COLO668 (cell line): ENCODE measurements around the gene SPG11.
"Not testable (repeated sequence)": the region's sequence is repeated elsewhere in the genome, so short reads cannot be mapped to it uniquely, and the experiment has no call there.

Source experiments
- DNase-seq: peaks from one replicate; lab custom pipeline; 2025; ENCODE audit not compliant: unreplicated experiment; lab: John Stamatoyannopoulos, UW

Gene SPG11

DNA sequence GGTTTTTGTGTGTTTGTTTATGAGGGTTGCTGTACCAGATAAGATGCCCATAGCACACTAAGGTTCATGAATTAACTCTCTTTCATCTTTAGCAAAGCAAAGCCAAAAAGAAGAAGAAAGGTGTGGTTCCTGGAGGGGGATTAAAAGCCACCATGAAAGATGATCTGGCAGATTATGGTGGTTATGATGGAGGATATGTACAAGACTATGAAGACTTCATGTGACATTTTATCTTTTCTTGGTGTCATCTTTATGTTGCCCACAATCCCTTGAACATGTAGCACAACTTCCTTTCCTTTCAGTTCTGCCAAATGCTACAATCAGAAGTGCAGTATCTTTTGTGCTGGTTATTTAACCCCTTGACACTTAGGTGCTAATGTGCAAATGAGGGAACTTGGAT, 102.5 kb downstream of the SPG11 start:
- not testable (repeated sequence) for DNase-seq

DNA sequence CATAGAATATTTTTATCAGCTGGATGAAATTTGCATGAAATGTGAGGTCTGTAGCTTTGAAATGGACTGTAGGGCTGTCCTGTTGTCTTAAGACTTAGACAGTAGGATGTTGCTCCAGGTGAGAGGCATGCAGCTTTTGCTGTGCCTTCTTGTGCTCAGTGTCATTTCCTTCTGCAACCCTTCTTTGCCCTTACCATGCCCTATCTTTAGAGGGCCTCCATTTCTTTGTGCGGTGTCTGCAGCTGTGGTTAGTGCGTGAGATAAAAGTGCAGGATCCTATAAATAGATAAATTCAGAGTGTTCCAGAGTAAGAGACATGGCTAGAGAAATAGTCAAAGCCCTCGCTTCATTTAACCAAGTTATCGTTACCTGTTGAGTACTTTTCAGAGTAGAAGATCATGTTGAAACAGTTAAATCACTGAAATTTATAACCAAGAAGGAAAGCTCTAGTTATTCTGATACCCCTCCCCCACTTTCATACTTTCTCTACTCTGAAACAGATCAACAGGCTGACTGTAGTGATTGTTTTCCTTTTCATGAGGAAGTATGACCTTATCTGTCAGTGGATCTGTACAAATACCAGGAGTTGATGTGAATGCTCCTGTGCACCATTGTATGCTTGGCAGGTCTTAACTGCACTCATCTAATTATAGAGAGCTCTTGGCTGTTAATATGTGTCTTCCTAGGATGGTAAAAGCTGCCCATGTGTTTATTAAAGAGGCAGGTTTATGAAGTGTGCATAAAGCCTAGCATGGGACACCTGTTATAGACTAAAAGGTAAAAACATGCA, 108.3 kb downstream of the SPG11 start:
- DNase-seq, result no peak

DNA sequence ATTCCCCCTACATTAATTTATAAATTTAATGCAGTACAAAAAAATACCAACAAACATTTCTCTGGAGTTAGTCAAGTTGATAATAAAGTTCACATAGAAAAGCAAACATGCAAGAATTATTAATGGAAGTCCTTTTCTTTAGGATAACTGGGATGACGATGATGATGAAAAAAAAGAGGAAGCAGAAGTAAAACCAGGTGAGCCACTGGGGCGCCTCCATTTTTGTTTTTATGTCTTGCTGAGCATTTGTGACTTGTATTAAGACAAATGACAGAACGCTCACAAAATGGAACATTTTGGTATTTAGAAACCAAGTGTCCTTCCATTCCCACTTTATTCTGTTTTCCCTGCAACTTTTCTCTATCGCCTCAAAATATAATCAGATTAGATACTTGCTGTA, 112.7 kb downstream of the SPG11 start:
- DNase-seq, result no peak

DNA sequence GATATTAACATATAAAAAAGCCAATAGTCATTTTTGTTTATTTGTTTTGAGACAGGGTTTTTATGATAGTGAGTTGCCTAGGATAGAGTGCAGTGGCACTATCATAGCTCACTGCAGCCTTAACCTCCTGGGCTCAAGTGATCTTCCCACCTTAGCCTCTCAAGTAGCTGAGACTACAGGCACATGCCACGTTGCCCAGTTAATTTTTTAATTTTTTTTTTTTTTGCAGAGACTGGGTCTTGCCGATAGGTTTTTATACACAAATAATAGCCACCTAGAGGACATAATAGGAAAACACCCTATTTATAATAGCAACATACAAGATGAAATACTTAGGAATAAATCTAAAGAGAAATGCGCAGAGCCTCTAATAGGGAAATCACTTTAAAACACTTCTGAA, 113.2 kb downstream of the SPG11 start:
- DNase-seq, result no peak

DNA sequence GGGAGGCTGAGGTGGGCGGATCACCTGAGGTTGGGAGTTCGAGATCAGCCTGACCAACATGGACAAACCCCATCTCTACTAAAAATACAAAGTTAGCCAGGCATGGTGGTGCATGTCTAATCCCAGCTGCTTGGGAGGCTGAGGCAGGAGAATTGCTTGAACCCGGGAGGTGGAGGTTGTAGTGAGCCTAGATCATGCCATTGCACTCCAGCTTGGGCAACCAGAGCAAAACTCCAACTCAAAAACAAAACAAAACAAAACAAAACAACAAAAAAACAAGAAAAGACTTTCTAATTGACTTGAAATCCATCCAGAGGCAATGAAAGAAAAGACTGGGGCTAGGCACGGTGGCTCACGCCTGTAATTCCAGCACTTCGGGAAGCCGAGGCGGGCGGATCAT, 114.3 kb downstream of the SPG11 start:
- DNase-seq, result not testable (repeated sequence)

DNA sequence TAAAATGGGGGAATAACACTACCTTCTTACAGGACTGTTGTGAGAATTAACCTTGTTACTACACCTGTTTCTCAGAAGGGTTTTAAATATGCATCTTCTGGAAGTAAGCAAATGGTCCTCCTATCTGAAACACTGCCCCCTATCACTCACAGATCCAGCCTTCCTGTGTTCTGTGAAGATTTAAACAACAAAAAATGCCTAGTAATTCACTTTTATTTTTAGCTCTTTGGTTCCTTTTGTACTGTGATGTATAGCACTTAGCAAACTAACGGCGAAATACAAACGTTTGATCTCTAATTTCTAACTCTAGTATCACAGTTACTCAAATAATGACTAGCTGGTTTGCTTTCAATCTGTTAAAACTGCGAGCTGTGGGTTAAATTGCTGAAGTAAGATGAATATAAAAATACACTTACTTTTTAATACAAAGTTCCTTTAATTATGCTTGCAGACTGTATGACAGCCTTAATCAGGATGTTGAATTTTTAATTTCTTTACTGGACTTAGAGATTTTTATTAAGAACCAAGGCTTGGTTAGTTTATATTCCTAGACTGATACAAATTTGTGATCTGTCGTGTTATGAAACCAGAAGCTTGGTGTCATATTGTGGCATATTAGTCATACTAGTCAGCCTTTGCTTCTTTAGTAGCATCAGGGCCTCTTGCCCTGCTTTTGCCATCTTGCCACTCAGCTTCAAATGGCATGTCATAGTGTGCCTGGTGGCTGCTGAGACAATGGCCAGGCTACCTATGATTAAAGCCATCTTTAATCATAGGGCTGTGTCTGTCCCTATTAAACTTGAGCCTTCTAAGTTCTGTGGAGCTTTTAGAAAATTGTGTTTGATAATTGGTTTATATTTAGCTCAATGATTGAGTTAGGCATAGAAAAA, 117.3 kb downstream of the SPG11 start:
- DNase-seq, result no peak

DNA sequence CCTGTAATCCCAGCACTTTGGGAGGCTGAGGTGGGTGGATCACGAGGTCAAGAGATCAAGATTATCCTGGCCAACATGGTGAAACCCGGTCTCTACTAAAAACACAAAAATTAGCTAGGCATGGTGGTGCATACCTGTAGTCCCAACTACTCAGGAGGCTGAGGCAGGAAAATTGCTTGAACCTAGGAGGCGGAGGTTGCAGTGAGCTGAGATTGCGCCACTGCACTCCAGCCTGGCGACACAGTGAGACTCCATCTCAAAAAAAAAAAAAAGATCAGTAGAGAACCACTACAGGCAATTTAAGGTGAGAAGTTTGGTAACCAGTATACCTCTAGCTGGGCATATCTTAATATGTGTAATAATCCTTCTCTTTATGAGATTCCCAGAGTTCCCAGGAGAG, 118.7 kb downstream of the SPG11 start:
- DNase-seq, result not testable (repeated sequence)

DNA sequence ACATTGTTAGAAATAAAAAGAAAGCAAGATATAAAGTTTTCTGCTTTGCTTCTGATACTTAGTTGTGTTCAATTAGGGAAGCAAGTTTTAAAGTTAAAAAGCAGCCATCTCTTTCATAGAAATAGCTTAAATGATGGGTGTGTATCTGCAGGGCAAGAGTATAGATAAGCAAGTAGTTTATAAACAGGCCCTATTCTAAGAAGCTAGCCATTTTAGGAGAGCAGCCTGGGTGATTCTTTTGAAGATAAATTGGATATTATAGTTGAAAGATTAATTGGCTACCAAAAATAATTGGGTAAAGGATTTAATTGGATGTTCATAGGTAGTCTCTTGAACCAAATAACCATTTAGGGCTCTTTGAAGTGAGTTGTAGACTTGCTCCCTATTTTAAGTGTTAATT, 120.9 kb downstream of the SPG11 start:
- no peak for DNase-seq

DNA sequence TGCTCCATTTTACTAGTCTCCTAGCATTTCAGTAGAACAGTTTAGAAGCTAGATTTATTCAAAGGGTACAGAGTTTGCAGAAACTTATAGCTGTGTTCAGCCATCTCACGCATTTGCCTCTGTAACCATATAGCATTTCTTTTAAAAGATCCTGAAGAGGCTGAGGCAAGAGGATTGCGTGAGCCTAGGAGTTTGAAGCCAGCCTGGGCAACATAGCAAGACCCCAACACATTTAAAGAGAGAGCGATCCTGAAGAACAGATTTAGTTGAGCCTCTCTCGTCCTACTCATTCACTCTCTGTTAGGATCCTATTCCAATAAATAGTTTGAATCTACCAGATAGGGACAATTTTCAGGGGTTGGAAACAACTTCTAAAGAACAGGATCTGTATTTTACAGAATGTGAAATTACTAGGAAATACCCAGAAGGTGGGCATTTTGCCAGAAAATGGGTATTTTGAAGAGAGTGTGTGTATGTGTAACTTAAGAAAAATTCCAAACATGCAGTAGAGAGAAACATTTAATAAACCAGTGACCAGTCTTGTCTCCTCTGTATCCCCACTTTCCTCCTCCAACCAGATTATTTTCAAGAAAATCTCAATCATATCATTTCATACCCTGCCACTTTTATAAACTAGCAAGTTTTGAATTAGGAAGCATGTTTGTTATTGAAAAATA, 122.0 kb downstream of the SPG11 start:
- DNase-seq, result no peak

DNA sequence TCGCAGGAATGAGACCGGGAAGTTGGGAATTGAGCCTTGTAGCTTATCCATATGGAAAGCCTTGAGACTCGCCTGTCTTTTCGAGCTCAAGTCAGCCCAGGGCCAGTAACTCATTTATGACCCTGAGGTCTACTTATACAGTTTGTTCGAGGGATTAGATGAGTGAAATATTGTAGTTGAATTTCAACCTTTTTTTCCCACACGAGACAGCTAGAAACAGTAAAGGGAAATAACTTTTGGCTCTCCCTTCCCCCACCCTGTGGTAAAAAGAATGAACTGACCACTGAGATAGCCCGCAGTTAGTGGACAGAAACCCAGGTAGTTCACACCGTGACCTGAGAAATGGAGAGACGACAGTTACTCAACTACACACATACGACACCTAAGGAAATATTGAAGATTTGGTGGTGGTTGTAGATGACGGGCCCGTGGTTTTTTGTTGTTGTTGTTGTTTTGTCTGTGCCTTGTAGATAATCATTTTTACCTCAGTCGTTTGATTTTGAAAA, 125.7 kb downstream of the SPG11 start:
- DNase-seq, result no peak

DNA sequence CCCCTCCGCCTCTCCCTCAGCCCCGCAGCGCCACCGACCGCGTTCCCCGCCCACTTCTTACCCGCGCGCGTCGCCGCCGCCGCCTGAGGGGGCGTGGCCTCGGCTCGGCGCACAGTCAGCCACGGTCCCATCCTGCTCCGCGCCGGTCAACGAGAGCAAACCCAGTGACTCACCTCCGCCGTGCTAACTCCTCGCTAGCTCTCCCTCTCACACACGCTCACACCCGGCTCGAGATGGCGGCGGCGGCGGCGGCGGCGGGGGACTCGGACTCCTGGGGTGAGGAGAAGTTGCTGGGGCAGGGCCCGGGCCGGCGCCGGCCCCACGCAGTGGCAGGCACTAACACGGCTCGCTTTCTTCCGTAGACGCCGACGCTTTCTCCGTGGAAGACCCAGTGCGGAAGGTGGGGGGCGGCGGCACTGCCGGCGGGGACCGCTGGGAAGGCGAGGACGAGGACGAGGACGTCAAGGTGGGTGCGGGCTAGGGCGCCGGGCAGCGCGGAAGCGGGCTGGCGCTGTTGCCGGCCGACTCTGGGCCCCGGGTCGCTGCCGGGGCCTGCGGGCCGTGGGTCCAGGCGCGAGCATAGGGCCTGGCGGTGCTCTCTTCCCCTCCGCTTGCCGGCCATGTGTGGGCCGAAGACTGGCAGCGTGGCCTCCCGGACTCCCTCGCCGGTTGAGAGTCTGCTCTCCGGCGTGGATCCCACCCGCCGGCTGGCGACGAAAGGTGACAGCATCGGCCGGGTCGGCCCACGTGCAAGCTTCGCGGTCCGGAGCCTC, 126.3 kb downstream of the SPG11 start, which contains the start of gene EIF3J:
Gene EIF3J (plus strand): TSS at position 186 of the 773 bp plus-strand sequence. CDS start 48 bp downstream, at position 234.
- peak; percentile 96 for DNase-seq

DNA sequence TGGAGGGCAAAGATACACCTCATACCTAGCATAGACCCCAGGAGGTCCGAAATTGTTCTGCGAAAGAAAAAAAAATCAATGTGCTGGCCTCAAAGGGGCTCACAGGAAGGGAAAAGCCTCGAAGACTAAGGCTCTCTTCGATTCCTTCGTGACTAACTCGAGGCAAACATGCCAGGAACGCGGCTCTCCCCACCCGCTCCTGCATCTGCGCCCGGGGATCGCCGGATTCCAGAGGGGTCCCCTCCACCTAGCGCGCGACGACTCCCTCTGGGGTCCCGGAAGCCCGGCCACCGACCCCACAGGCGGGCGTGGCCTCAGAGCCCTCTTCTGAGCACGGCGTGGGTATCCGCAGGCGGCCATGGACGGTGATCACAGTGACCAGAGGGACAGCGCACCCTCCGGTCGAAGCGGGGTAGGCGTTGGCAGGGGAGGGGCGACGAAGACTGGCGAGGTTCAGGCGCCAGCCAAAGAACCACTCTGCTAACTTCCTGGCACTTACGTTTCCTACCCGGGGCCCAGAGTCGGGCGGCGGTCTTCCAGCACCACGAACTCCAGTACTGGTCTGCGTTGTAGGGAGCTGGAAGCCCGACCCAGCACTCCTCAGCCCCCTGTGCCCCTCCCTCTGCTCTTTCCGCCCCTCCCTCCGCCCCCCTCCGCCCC, 127.0 kb downstream of the SPG11 start:
- peak; percentile 89 for DNase-seq

DNA sequence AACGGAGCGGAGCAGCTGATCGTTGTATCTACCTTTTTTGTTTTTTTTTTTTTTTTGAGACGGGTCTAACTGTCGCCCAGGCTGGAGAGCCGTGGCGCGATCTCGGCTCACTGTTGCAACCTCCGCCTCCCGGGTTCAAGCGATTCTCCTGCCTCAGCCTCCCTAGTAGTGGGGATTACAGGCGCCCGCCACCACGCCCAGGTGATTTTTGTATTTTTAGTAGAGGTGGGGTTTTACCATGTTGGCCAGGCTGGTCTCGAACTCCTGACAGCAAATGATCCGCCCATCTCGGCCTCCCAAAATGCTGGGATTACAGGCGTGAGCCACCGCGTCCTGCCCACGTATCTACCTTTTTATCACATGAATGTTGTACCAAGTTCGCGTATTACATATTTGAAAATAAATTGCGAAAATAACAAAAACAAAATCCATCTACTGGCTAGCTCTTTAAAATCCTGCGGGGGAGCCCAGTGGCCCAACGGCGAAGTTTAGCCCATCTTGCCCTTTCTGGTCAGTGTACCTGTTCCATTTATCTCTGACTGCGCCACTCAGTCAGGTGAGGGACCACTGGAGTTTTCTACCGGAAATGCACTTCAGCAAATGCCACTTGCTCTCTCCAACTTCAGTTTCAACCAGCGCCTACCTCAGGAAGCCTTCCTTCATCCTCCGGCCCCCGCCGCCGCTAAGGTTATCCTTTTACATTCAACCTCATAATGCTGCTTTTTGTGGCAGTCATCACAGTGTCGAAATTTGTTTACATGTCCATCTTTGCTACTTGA, 127.8 kb downstream of the SPG11 start:
- peak; percentile 27 for DNase-seq

DNA sequence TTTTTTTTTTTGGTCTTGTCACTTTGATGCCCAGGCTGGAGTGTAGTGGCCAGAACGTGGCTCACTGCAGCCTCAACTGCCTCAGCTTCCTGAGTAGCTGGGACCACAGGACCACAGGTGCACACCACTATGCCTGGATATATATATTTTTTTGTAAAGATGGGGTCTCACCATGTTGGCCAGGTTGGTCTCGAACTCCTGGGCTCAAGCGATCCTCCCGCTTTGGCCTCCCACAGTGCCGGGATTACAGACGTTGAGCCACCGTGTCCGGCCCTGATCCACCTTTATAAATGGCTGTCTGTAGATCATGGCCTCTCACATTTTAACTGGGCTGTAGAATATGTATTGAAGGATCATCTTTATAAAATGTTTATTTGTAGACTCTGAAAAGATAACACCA, 128.4 kb downstream of the SPG11 start:
- DNase-seq, result no peak

DNA sequence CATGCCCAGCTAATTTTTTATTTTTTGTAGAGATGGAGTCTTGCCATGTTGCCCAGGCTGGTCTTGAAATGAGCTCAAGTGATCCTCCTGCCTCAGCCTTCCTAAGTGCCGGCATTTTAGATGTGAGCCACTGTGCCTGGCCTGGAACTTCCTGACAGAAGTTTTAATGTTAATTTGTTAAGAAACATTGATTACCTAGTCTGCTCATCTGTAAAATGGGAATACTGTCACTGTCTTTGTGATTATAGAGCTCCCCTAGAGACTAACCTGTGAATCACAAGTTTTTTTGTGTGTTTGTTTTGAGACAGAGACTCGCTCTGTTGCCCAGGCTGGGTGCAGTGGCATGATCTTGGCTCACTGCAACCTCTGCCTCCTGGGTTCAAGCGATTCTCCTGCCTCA, 130.8 kb downstream of the SPG11 start:
- no peak for DNase-seq

DNA sequence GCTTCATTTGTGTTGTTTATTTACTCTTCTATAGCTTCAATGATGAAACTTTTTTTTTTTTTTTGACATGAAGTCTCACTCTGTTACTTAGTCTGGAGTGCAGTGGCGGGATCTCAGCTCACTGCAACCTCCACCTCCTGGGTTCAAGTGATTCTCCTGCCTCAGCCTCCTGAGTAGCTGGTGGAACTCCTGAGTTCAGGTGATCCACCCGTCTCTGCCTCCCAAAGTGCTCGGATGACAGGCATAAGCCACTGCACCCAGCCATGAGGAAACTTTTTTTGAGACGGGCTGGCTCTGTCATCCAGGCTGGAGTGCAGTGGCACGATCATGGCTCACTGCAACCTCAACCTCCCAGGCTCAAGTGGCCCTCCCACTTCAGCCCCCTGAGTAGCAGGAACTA, 131.2 kb downstream of the SPG11 start:
- not testable (repeated sequence) for DNase-seq

DNA sequence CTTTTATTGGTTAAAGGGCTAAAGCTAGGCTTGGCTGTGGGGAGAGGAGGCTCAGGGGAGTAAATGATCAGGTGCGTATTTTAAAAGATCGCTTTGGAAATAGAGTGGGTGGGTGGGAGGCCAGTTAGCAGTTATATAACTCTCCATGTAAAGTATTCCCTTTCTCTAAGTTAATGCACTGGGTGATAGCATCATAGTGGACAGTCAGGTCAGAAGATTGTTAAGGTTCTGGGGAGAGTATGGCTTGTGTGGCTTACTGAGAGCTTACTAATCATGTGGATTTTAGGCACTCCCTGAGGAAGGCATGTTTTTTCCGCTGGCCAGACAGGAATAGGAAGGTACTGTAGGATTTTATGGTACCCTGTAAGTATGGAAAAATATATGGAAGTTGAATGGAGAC, 132.8 kb downstream of the SPG11 start:
- no peak for DNase-seq

DNA sequence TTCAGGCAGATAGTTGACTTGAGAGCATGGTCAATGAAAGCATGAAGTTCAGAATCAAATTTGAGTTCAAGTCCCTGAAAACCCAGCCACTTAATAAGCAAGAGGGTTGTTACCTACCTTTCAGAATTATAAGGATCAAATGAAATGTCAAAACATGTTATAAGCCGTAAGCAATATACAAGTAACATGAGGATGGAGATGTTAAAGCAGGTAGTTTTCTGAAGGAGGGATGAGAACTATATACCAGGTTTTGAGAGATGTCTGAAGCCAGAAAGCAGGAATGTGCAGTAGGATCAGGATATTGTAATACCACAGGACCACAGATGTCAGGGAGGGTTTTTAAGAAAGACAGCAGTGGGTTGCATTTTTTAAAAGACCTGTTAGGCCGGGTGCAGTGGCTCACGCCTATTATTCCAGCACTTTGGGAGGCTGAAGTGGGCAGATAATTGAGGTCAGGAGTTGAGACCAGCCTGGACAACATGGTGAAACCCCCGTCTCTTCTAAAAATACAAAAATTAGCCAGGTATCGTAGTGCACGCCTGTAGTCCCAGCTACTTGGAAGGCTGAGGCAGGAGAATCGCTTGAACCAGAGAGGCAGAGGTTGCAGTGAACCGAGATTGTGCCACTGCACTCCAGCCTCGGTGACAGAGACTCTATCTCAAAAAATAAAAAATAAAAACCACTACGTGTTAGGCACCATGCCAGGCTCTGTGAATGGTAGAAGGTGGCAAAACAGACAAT, 133.4 kb downstream of the SPG11 start:
- no peak for DNase-seq

DNA sequence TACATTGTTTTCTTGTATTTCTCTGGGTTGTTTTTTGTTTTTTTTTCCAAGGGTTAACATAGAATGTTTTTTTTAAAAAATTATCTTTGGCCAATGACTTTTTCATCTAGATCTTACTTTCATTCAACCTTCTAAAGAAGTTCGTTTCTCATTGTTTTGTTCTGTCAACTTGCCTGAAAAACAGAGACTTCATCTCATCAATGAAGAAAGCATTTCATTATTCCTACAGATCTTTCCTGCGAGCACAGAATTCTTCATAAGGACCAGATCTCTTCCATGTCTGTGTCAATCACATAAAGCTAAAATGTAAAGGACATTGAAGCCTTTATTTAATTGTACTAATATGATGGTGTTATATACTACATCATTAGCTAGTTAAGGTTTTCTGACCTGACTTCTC, 136.2 kb downstream of the SPG11 start:
- no peak for DNase-seq
